KMS-11 (cell line): Measurements from ENCODE around the gene OR6C65.
"Not testable (repeated sequence)": the region's sequence is repeated elsewhere in the genome, so short reads cannot be mapped to it uniquely, and the experiment has no call there.

Experiments
- H2AFZ ChIP-seq: fragments of 200-600 bp; sonication (generic); 2 replicates; pipeline ENCODE4 v1.6.1; 2016; ENCODE audit warnings: antibody characterized with exemption, mixed run types, low read depth
- H3K27ac ChIP-seq: fragments of 200-600 bp; sonication (generic); 2 replicates; pipeline ENCODE4 v1.6.1; 2016; ENCODE audit warnings: mild to moderate bottlenecking, mixed run types
- H3K27me3 ChIP-seq: fragments of 200-600 bp; sonication (generic); 2 replicates; pipeline ENCODE4 v1.6.1; 2017; ENCODE audit warnings: mild to moderate bottlenecking, low read depth, mixed run types, moderate library complexity; ENCODE audit not compliant: insufficient read depth
- H3K36me3 ChIP-seq: fragments of 200-600 bp; sonication (generic); 2 replicates; pipeline ENCODE4 v1.6.1; 2017; ENCODE audit warnings: mild to moderate bottlenecking, mixed run types; ENCODE audit not compliant: insufficient read depth
- H3K4me1 ChIP-seq: fragments of 200-600 bp; sonication (generic); 2 replicates; pipeline ENCODE4 v1.6.1; 2016; ENCODE audit warnings: mild to moderate bottlenecking, low read depth, mixed run types; ENCODE audit not compliant: poor library complexity, severe bottlenecking
- H3K4me2 ChIP-seq: fragments of 200-600 bp; sonication (generic); 2 replicates; pipeline ENCODE4 v1.7.0; 2016; ENCODE audit warnings: mild to moderate bottlenecking, mixed run types
- H3K4me3 ChIP-seq: fragments of 200-600 bp; sonication (generic); IDR thresholded peaks from 2 replicates; pipeline ENCODE4 v1.6.1; 2017; ENCODE audit warnings: low read depth, low read length, mixed read lengths; ENCODE audit not compliant: insufficient read depth
- H3K79me2 ChIP-seq: fragments of 200-600 bp; sonication (generic); 2 replicates; pipeline ENCODE4 v1.6.1; 2016; ENCODE audit warnings: low read depth, mixed run types; ENCODE audit not compliant: insufficient read depth
- H3K9ac ChIP-seq: fragments of 200-600 bp; sonication (generic); 2 replicates; pipeline ENCODE4 v1.6.1; 2016; ENCODE audit warnings: mild to moderate bottlenecking, mixed run types
- H4K20me1 ChIP-seq: fragments of 200-600 bp; sonication (generic); 2 replicates; pipeline ENCODE4 v1.6.1; 2016; ENCODE audit warnings: mild to moderate bottlenecking, mixed run types; ENCODE audit not compliant: insufficient read depth
- CTCF ChIP-seq: fragments of 200-600 bp; sonication (generic); conservative IDR thresholded peaks from 2 replicates; pipeline ENCODE4 v1.6.1; 2017; ENCODE audit warnings: low read depth, mild to moderate bottlenecking, antibody characterized with exemption, low read length, moderate library complexity, mixed read lengths

OR6C65 gene

GRCh38 chr12:55413498-55414388 lies 13.4 kb downstream of the OR6C65 start:
- not testable (repeated sequence) for H3K27ac ChIP-seq, H3K36me3 ChIP-seq, H3K27me3 ChIP-seq, H4K20me1 ChIP-seq, H3K4me3 ChIP-seq, H2AFZ ChIP-seq, H3K9ac ChIP-seq, H3K4me2 ChIP-seq, H3K4me1 ChIP-seq, H3K79me2 ChIP-seq

DNA sequence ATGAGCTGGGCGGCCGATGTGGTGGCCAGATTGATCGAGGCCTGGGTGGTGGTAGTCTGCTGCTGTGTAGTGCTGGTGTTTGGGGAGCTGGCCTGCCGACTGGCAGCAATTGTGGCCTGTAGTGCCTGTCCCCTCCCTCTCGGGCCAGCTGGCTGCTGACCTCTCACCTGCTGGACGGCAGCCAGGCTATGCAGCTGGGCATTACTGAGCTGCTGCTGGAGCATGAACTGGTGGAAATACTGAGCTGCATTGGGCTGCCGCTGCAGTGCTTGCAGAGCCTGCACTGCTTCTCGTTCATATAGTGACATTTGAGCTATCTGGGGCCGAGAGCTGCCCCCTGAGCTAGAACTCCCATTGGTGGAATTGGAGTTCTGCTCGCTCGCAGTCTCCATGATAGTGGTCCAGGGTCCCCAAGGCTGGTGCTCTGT lies 14.1 kb downstream of the OR6C65 start:
- H3K36me3 ChIP-seq, H3K4me1 ChIP-seq, H3K9ac ChIP-seq, H3K79me2 ChIP-seq, H2AFZ ChIP-seq, H3K4me2 ChIP-seq, H3K27me3 ChIP-seq, H3K4me3 ChIP-seq, H4K20me1 ChIP-seq, H3K27ac ChIP-seq: not testable (repeated sequence)

GRCh38 chr12:55414889-55415288 lies 14.6 kb downstream of the OR6C65 start:
- H3K4me2 ChIP-seq, H3K9ac ChIP-seq, H3K4me1 ChIP-seq, H3K27me3 ChIP-seq, H2AFZ ChIP-seq, H3K79me2 ChIP-seq, H4K20me1 ChIP-seq, H3K36me3 ChIP-seq, H3K4me3 ChIP-seq, H3K27ac ChIP-seq: not testable (repeated sequence)

- Histone ChIP-seq H3K4me2 (no peak overlapping the region), H3K27me3 (no peaks in the 10 kb centered on the region)
Measured at GRCh38 chr12:55416961-55417360, 16.6 kb downstream of the OR6C65 start.

GRCh38 chr12:55420307-55420962 lies 20.1 kb downstream of the OR6C65 start:
- Histone ChIP-seq H3K27ac (no peak overlapping the region), H3K27me3 (no peaks in the 10 kb centered on the region), H3K4me3 (no peak overlapping the region), H3K9ac (no peak overlapping the region), H4K20me1 (no peaks in the 10 kb centered on the region), H3K79me2 (no peaks in the 10 kb centered on the region), H2AFZ (no peak overlapping the region), H3K4me2 (no peak overlapping the region), H3K36me3 (no peaks in the 10 kb centered on the region), H3K4me1 (no peaks in the 10 kb centered on the region)
- no peak for TF ChIP-seq CTCF

More at GRCh38 chr12:55416961-55417360, 16.6 kb downstream of the OR6C65 start:
- Histone ChIP-seq H3K36me3 (no peaks in the 10 kb centered on the region), H4K20me1 (no peaks in the 10 kb centered on the region), H2AFZ (no peak overlapping the region), H3K79me2 (no peaks in the 10 kb centered on the region), H3K4me3 (no peak overlapping the region), H3K9ac (no peak overlapping the region), H3K27ac (no peak overlapping the region), H3K4me1 (no peaks in the 10 kb centered on the region)
- no peak for TF ChIP-seq CTCF
